ENCODE results near the gene ASTN2. TPM values are rescaled to one million over a fixed set of nuclear protein-coding genes. Genes with fewer than 3 reads are reported as not detected.

ASTN2 gene
- total RNA-seq, 2 experiments from 2014 or later, result 1.7 to 4.2 TPM

GRCh38 chr9:117125531-117125930, 289.3 kb downstream of the ASTN2 start:
- intact Hi-C loops (cut with micrococcal nuclease; ENCODE audit: unreplicated experiment), result no loop called here
- no peaks in the 10 kb centered on the region for H3K79me2 ChIP-seq (ENCODE audit: insufficient read depth, low read depth, low read length)
- H3K4me1 ChIP-seq (ENCODE audit: insufficient read depth, low read length, poor library complexity, severe bottlenecking), result no peaks in the 10 kb centered on the region
- H3K36me3 ChIP-seq (ENCODE audit: insufficient read depth, low read length), result no peaks in the 10 kb centered on the region
- DNase-seq (ENCODE audit: low spot score), result no peak
- no peaks in the 10 kb centered on the region for H3K9me2 ChIP-seq (ENCODE audit: insufficient read depth, low read length)
- no peak overlapping the region for H3K4me2 ChIP-seq (ENCODE audit: low read length)
- no peak overlapping the region for H3K4me3 ChIP-seq (ENCODE audit: low read depth, low read length, poor library complexity, severe bottlenecking)
- H2AFZ ChIP-seq (ENCODE audit: low read length), result no peak overlapping the region
- H4K20me1 ChIP-seq (ENCODE audit: insufficient read depth, low read length), result no peaks in the 10 kb centered on the region
- POLR2A ChIA-PET, result interaction anchor here (1.0 kb wide), 1 partner anchor 9 kb away, joined by 3 read pairs; no protein-coding TSS in a partner anchor
- no peaks in the 10 kb centered on the region for H3K9me3 ChIP-seq (ENCODE audit: low read length)
- CTCF ChIA-PET (ENCODE audit: unreplicated experiment), result no interaction called here
- no TSS peak for BruUV-seq (replicated peaks)
- no peak for TF ChIP-seq EZH2phosphoT487 (IDR thresholded peaks at IDR 0.05; ENCODE audit: borderline replicate concordance, low read depth, low read length)
- TF ChIP-seq CTCF (conservative IDR thresholded peaks at IDR 0.05; ENCODE audit: low read length), result no peak
- H3K27ac ChIP-seq (ENCODE audit: low read depth, low read length, poor library complexity, severe bottlenecking), result no peak overlapping the region

GRCh38 chr9:117123729-117124128, 291.1 kb downstream of the ASTN2 start:
- ChIA-PET POLR2A (no interaction called here), CTCF (ENCODE audit: unreplicated experiment) (no interaction called here)
- H3K79me2 ChIP-seq (ENCODE audit: insufficient read depth, low read depth, low read length), result no peaks in the 10 kb centered on the region
- H3K9me3 ChIP-seq (ENCODE audit: low read length), result no peaks in the 10 kb centered on the region
- no peaks in the 10 kb centered on the region for H4K20me1 ChIP-seq (ENCODE audit: insufficient read depth, low read length)
- H3K9me2 ChIP-seq (ENCODE audit: insufficient read depth, low read length), result no peaks in the 10 kb centered on the region
- BruUV-seq (replicated peaks), result no TSS peak
- no peak for DNase-seq (ENCODE audit: low spot score)
- intact Hi-C loops (cut with micrococcal nuclease; ENCODE audit: unreplicated experiment), result no loop called here
- no peak overlapping the region for H3K4me2 ChIP-seq (ENCODE audit: low read length)
- TF ChIP-seq EZH2phosphoT487 (IDR thresholded peaks at IDR 0.05; ENCODE audit: borderline replicate concordance, low read depth, low read length) (no peak), CTCF (conservative IDR thresholded peaks at IDR 0.05; ENCODE audit: low read length) (no peak)
- no peak overlapping the region for H2AFZ ChIP-seq (ENCODE audit: low read length)
- no peaks in the 10 kb centered on the region for H3K4me1 ChIP-seq (ENCODE audit: insufficient read depth, low read length, poor library complexity, severe bottlenecking)
- no peak overlapping the region for H3K4me3 ChIP-seq (ENCODE audit: low read depth, low read length, poor library complexity, severe bottlenecking)
- no peak overlapping the region for H3K27ac ChIP-seq (ENCODE audit: low read depth, low read length, poor library complexity, severe bottlenecking)
- H3K36me3 ChIP-seq (ENCODE audit: insufficient read depth, low read length), result no peaks in the 10 kb centered on the region

- ChIA-PET CTCF (ENCODE audit: unreplicated experiment) (no interaction called here), POLR2A (no interaction called here)
- no peak overlapping the region for H3K27ac ChIP-seq (ENCODE audit: low read depth, low read length, poor library complexity, severe bottlenecking)
- TF ChIP-seq CTCF (conservative IDR thresholded peaks at IDR 0.05; ENCODE audit: low read length), result no peak
- no peak for TF ChIP-seq EZH2phosphoT487 (IDR thresholded peaks at IDR 0.05; ENCODE audit: borderline replicate concordance, low read depth, low read length)
- H3K36me3 ChIP-seq (ENCODE audit: insufficient read depth, low read length), result no peaks in the 10 kb centered on the region
- no peaks in the 10 kb centered on the region for H3K9me3 ChIP-seq (ENCODE audit: low read length)
- intact Hi-C loops (cut with micrococcal nuclease; ENCODE audit: unreplicated experiment), result no loop called here
- H3K79me2 ChIP-seq (ENCODE audit: insufficient read depth, low read depth, low read length), result no peaks in the 10 kb centered on the region
- no peaks in the 10 kb centered on the region for H3K9me2 ChIP-seq (ENCODE audit: insufficient read depth, low read length)
- DNase-seq (ENCODE audit: low spot score), result no peak
- H2AFZ ChIP-seq (ENCODE audit: low read length), result no peak overlapping the region
- no peaks in the 10 kb centered on the region for H3K4me1 ChIP-seq (ENCODE audit: insufficient read depth, low read length, poor library complexity, severe bottlenecking)
- no TSS peak for BruUV-seq (replicated peaks)
- H3K4me2 ChIP-seq (ENCODE audit: low read length), result no peak overlapping the region
- H4K20me1 ChIP-seq (ENCODE audit: insufficient read depth, low read length), result no peaks in the 10 kb centered on the region
- H3K4me3 ChIP-seq (ENCODE audit: low read depth, low read length, poor library complexity, severe bottlenecking), result no peak overlapping the region
Observed at GRCh38 chr9:117122953-117123352, 291.9 kb downstream of the ASTN2 start.
